Measurements from ENCODE around the gene ALLC. TPM values are rescaled to one million over a fixed set of nuclear protein-coding genes. Genes with fewer than 3 reads are reported as not detected.
"Not testable (repeated sequence)": the region's sequence is repeated elsewhere in the genome, so short reads cannot be mapped to it uniquely, and the experiment has no call there.

ALLC gene
- total and polyA plus RNA-seq, 11 donors, result not detected

GRCh38 chr2:3616435-3617197, 41.4 kb upstream of the ALLC start:
- H3K4me3 ChIP-seq; H3K27me3 ChIP-seq; H3K36me3 ChIP-seq; ATAC-seq; H3K4me1 ChIP-seq; intact Hi-C loops (cut with DNase I); H3K27ac ChIP-seq: not testable (repeated sequence)
- 94 to 96% (median 96%) methylated on average over 25 of the region's 25 CpGs for WGBS, 4 donors
- DNase-seq, result peak in 1 of 5 donors; percentile 2
- H3K9me3 ChIP-seq, result peaks cover 0 to 15% (median 2%) of the 10 kb centered on the region in 12 donors

DNA sequence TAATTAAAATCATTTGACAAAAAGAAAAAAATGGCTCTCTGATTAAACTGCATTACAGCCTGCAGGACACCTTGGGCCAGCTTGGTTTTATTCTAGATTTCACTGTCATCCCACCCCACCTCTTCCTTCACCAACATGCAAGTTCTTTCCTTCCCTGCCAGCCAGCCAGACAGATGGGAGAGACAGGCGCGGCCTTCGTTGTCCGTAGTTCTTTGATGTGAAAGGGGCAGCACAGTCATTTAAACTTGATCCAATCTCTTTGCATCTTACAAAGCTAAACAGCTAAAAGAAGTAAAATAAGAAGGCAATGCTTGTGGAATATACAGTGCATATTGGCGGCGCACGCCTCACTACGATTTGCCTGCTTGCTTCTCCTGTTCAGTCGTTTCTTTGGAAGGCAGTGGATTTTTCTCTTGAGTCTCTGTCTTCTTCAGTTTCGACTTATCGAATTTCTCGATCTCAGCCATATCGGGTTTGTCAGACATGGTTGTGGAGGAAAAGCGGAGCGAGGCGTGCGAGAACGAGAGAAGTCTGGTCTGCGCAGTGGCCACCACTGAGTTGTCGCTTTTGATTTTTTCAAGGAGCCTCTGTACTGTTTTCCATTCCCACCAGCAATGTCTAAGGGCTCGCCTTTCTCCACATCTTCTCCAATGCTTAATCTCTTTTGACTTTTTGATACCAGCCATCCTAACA, 40.7 kb upstream of the ALLC start:
- DNase-seq (no peak), ATAC-seq (no peak)
- Histone ChIP-seq H3K9me3 (peaks cover 0 to 15% (median 2%) of the 10 kb centered on the region in 12 donors), H3K27me3 (no peaks in the 10 kb centered on the region), H3K36me3 (no peaks in the 10 kb centered on the region), H3K27ac (no peak overlapping the region), H3K4me3 (no peak overlapping the region), H3K4me1 (no peaks in the 10 kb centered on the region)
- TF ChIP-seq POLR2A (IDR thresholded peaks at IDR 0.05) (no peak), CTCF (IDR thresholded peaks at IDR 0.05) (no peak)
- intact Hi-C loops (cut with DNase I), result no loop called here
- 95 to 97% (median 96%) methylated on average over 21 of the region's 21 CpGs for WGBS, 4 donors

GRCh38 chr2:3618367-3618766, 39.6 kb upstream of the ALLC start:
- H3K36me3 ChIP-seq, result no peaks in the 10 kb centered on the region
- no peak overlapping the region for H3K4me3 ChIP-seq
- TF ChIP-seq POLR2A (IDR thresholded peaks at IDR 0.05) (no peak), CTCF (IDR thresholded peaks at IDR 0.05) (no peak)
- no peaks in the 10 kb centered on the region for H3K27me3 ChIP-seq
- no peak for ATAC-seq
- no peak overlapping the region for H3K27ac ChIP-seq
- no peak for DNase-seq
- no peaks in the 10 kb centered on the region for H3K4me1 ChIP-seq
- intact Hi-C loops (cut with DNase I), result no loop called here
- H3K9me3 ChIP-seq, result peaks cover 0 to 15% (median 2%) of the 10 kb centered on the region in 12 donors

DNA sequence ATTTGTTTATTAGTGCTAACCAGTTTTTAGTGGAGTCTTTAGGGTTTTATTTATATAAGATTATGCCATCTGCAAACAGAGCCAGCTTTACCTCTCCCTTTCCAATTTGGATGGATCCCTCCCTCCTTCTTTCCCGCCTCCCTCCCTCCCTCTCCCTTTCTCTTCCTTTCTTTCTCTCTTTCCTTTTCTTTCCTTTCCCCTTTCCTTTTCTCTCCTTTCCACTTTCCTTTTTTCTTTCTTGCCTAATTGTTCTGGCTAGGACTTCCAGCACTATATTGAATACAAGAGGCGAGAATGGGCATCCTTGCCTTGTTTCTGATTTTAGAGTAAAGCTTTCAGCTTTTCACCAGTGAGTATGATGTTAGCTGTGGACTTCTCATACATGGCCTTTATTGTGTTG, 39.0 kb upstream of the ALLC start:
- DNase-seq (no peak), ATAC-seq (no peak)
- H3K9me3 ChIP-seq, result peaks cover 0 to 19% (median 2%) of the 10 kb centered on the region in 12 donors
- intact Hi-C loops (cut with DNase I), result no loop called here
- 86 to 95% (median 88%) methylated on average over 2 of the region's 2 CpGs for WGBS, 4 donors
- no peak overlapping the region for H3K27ac ChIP-seq
- no peaks in the 10 kb centered on the region for H3K27me3 ChIP-seq
- H3K36me3 ChIP-seq, result no peaks in the 10 kb centered on the region
- H3K4me3 ChIP-seq, result no peak overlapping the region
- TF ChIP-seq POLR2A (IDR thresholded peaks at IDR 0.05) (no peak), CTCF (IDR thresholded peaks at IDR 0.05) (no peak)
- H3K4me1 ChIP-seq, result no peaks in the 10 kb centered on the region

GRCh38 chr2:3619661-3620060, 38.3 kb upstream of the ALLC start:
- DNase-seq; H3K4me3 ChIP-seq; intact Hi-C loops (cut with DNase I); H3K27me3 ChIP-seq; H3K27ac ChIP-seq; ATAC-seq; H3K36me3 ChIP-seq; H3K4me1 ChIP-seq: not testable (repeated sequence)
- WGBS, 4 donors, result 89 to 97% (median 95%) methylated on average over 9 of the region's 9 CpGs
- peaks cover 0 to 14% (median under 1%) of the 10 kb centered on the region in 12 donors for H3K9me3 ChIP-seq
